DOHH2 (cell line): ENCODE measurements around the gene ALOXE3.

Experiments
- H3F3A ChIP-seq: fragments of 200-600 bp; sonication (generic), shearing (Covaris generic); 2 replicates; pipeline ENCODE4 v1.6.0; 2016; ENCODE audit warnings: antibody characterized with exemption, mild to moderate bottlenecking; ENCODE audit not compliant: control insufficient read depth, insufficient read depth
- H3K27ac ChIP-seq: fragments of 200-600 bp; sonication (generic); 2 replicates; pipeline ENCODE4 v1.5.1; 2014; ENCODE audit warnings: low read depth, mild to moderate bottlenecking, low read length, moderate library complexity
- H3K27me3 ChIP-seq: fragments of 200-600 bp; sonication (generic); 2 replicates; pipeline ENCODE4 v1.6.1; 2014; ENCODE audit warnings: mild to moderate bottlenecking, low read length, mixed read lengths; ENCODE audit not compliant: control insufficient read depth
- H3K36me3 ChIP-seq: fragments of 200-600 bp; sonication (generic); 2 replicates; pipeline ENCODE4 v1.6.1; 2014; ENCODE audit warnings: mild to moderate bottlenecking, low read length, moderate library complexity, mixed read lengths; ENCODE audit not compliant: control insufficient read depth
- H3K4me1 ChIP-seq: fragments of 200-600 bp; sonication (generic); 2 replicates; pipeline ENCODE4 v1.6.1; 2014; ENCODE audit warnings: mild to moderate bottlenecking, low read length, mixed read lengths; ENCODE audit not compliant: control insufficient read depth
- H3K4me2 ChIP-seq: fragments of 200-600 bp; sonication (generic); 2 replicates; pipeline ENCODE4 v1.6.0; 2014; ENCODE audit warnings: mild to moderate bottlenecking, low read length, moderate library complexity
- H3K4me3 ChIP-seq: fragments of 200-600 bp; sonication (generic); 2 replicates; pipeline ENCODE4 v1.5.1; 2014; ENCODE audit warnings: mild to moderate bottlenecking, low read length, mixed read lengths
- H3K79me2 ChIP-seq: fragments of 200-600 bp; sonication (generic); 2 replicates; pipeline ENCODE4 v1.6.1; 2014; ENCODE audit warnings: mild to moderate bottlenecking, low read length, mixed read lengths; ENCODE audit not compliant: control insufficient read depth
- H3K9me2 ChIP-seq: fragments of 200-600 bp; sonication (generic); replicated peaks from 2 replicates; pipeline ENCODE4 v1.6.1; 2014; ENCODE audit warnings: mild to moderate bottlenecking, low read length, mixed read lengths; ENCODE audit not compliant: control insufficient read depth
- H3K9me3 ChIP-seq: fragments of 200-600 bp; sonication (generic); 2 replicates; pipeline ENCODE4 v1.6.1; 2014; ENCODE audit warnings: antibody characterized with exemption, low read length, mixed read lengths; ENCODE audit not compliant: control insufficient read depth, insufficient read depth
- H4K20me1 ChIP-seq: fragments of 200-600 bp; sonication (generic); 2 replicates; pipeline ENCODE4 v1.6.0; 2014; ENCODE audit warnings: low read depth, mild to moderate bottlenecking, antibody characterized with exemption, low read length, moderate library complexity; ENCODE audit not compliant: control insufficient read depth, insufficient read depth
- EZH2phosphoT487 ChIP-seq: fragments of 200-600 bp; sonication (generic); IDR thresholded peaks from 2 replicates; pipeline ENCODE4 v1.6.1; 2017; ENCODE audit warnings: borderline replicate concordance, mild to moderate bottlenecking, antibody characterized with exemption, low read length, moderate library complexity, mixed read lengths
- TF ChIP-seq, protein P1 (sequence below): fragments of 200-600 bp; sonication (generic); IDR thresholded peaks from one replicate; pipeline ENCODE4 v1.5.1; 2014; ENCODE audit warnings: antibody characterized with exemption, mild to moderate bottlenecking, low read depth, low read length; ENCODE audit not compliant: poor library complexity, severe bottlenecking

Gene ALOXE3

GRCh38 chr17:8081876-8082275, 36.4 kb downstream of the ALOXE3 start:
- no peak overlapping the region for H3K4me2 ChIP-seq
- H3F3A ChIP-seq = no peaks in the 10 kb centered on the region
- no peak for TF ChIP-seq EZH2phosphoT487
- TF ChIP-seq, protein P1, sequence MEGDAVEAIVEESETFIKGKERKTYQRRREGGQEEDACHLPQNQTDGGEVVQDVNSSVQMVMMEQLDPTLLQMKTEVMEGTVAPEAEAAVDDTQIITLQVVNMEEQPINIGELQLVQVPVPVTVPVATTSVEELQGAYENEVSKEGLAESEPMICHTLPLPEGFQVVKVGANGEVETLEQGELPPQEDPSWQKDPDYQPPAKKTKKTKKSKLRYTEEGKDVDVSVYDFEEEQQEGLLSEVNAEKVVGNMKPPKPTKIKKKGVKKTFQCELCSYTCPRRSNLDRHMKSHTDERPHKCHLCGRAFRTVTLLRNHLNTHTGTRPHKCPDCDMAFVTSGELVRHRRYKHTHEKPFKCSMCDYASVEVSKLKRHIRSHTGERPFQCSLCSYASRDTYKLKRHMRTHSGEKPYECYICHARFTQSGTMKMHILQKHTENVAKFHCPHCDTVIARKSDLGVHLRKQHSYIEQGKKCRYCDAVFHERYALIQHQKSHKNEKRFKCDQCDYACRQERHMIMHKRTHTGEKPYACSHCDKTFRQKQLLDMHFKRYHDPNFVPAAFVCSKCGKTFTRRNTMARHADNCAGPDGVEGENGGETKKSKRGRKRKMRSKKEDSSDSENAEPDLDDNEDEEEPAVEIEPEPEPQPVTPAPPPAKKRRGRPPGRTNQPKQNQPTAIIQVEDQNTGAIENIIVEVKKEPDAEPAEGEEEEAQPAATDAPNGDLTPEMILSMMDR = no peak
- no peak overlapping the region for H3K27ac ChIP-seq
- no peaks in the 10 kb centered on the region for H3K9me2 ChIP-seq
- no peaks in the 10 kb centered on the region for H3K9me3 ChIP-seq
- peaks cover 13% of the 10 kb centered on the region for H3K4me1 ChIP-seq
- no peaks in the 10 kb centered on the region for H3K79me2 ChIP-seq
- peaks cover 8% of the 10 kb centered on the region; the same call in 1 of the 2 replicates for H3K27me3 ChIP-seq
- no peaks in the 10 kb centered on the region for H4K20me1 ChIP-seq
- no peaks in the 10 kb centered on the region for H3K36me3 ChIP-seq
- H3K4me3 ChIP-seq = no peak overlapping the region

- no peaks in the 10 kb centered on the region for H3K9me3 ChIP-seq
- peak overlapping the region; percentile 91; the same call in 1 of the 2 replicates for H3K4me2 ChIP-seq
- H3K4me3 ChIP-seq = no peak overlapping the region
- H3K9me2 ChIP-seq = no peaks in the 10 kb centered on the region
- H3K27ac ChIP-seq = no peak overlapping the region
- TF ChIP-seq, protein P1 = no peak
- no peak for TF ChIP-seq EZH2phosphoT487
- no peaks in the 10 kb centered on the region for H4K20me1 ChIP-seq
- no peaks in the 10 kb centered on the region for H3F3A ChIP-seq
- H3K79me2 ChIP-seq = no peaks in the 10 kb centered on the region
- no peaks in the 10 kb centered on the region for H3K36me3 ChIP-seq
- H3K4me1 ChIP-seq = peaks cover 13% of the 10 kb centered on the region
- peaks cover 10% of the 10 kb centered on the region; the same call in 1 of the 2 replicates for H3K27me3 ChIP-seq
Observed at GRCh38 chr17:8080799-8081219, 37.5 kb downstream of the ALOXE3 start.

DNA sequence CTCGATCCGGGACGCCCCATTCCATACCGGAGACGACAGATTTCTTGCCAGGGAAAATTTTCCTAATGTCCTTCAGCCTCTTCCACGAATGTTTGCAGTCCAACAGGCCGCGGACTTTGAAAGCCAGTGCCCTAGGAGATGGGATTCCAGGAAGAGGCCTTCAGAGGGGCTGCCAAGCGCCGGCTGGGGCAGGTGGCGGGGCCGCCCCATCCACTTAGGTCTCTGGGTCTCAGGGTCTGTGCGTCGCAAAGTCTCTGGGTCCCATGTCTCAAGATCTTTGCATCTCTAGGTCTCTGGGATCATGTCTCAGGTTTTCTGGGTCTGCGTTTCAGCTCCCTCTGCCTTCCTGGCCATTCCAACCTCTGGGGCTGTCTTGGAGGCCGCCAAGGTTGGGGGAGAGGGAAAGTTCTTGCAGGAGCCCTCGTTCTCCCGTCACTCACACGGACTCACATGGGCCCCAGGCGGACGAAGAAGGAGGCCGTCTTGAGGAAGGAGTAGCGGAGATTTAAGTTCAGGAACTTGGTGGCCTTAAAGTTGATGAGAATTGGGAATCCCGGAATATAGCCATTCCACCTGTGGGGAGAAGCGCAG, 38.0 kb downstream of the ALOXE3 start:
- Histone ChIP-seq H3K4me2 (peak overlapping the region; percentile 91), H3K9me3 (no peaks in the 10 kb centered on the region), H3K27me3 (peaks cover 10% of the 10 kb centered on the region), H3K36me3 (no peaks in the 10 kb centered on the region), H4K20me1 (no peaks in the 10 kb centered on the region), H3K4me1 (peaks cover 13% of the 10 kb centered on the region), H3F3A (no peaks in the 10 kb centered on the region), H3K27ac (no peak overlapping the region), H3K79me2 (no peaks in the 10 kb centered on the region), H3K9me2 (no peaks in the 10 kb centered on the region), H3K4me3 (peak overlapping the region; percentile 79)
- TF ChIP-seq EZH2phosphoT487 = no peak
- TF ChIP-seq, protein P1 = no peak
